IMR-90 (cell line): ENCODE data around the gene RPS3. TPM values are rescaled to one million over a fixed set of nuclear protein-coding genes. Genes with fewer than 3 reads are reported as not detected.

Source experiments
- ATAC-seq: fragments of 200-7000 bp; cut with Tn5 transposase; 2 replicates; pipeline ENCODE4 v1.9.1; 2020; ENCODE audit warnings: low read depth, mild to moderate bottlenecking, moderate library complexity
- BruUV-seq: library from RNA; stranded (reverse); fragments of 400-500 nt; replicated peaks from 2 replicates; lab custom pipeline; 2021; lab: Mats Ljungman, UMichigan
- CTCF ChIA-PET: fragments of 300-600 bp; formaldehyde crosslinking; extraction: SDS; loops from one replicate; lab custom pipeline; 2021; ENCODE audit warnings: antibody characterized with exemption; lab: Yijun Ruan, JAX
- POLR2A ChIA-PET: fragments of 300-600 bp; sonication (Branson Sonifier 250); formaldehyde crosslinking; loops from one replicate; lab custom pipeline; 2022; ENCODE audit warnings: antibody characterized with exemption; ENCODE audit not compliant: unreplicated experiment; lab: Charles Lee
- DNase-seq: peaks from one replicate; pipeline ENCODE4 v3.0.0; 2013
- H2AFZ ChIP-seq: replicated peaks from 2 replicates; pipeline ENCODE3; 2013; ENCODE audit warnings: low read length, mild to moderate bottlenecking; ENCODE audit not compliant: poor library complexity
- H2AK5ac ChIP-seq: 2 replicates; pipeline ENCODE4 v1.6.1; 2013; ENCODE audit warnings: low read depth, low read length, inconsistent platforms
- H2AK9ac ChIP-seq: replicated peaks from 2 replicates; pipeline ENCODE3; 2013; ENCODE audit warnings: mild to moderate bottlenecking, low read depth, low read length, moderate library complexity; ENCODE audit not compliant: poor library complexity
- H2BK120ac ChIP-seq: 2 replicates; pipeline ENCODE4 v1.6.1; 2013; ENCODE audit warnings: low read depth, low read length, inconsistent platforms
- H2BK15ac ChIP-seq: 3 replicates; pipeline ENCODE4 v1.6.1; 2013; ENCODE audit warnings: low read depth, low read length, inconsistent platforms
- H2BK20ac ChIP-seq: 2 replicates; pipeline ENCODE4 v1.6.1; 2013; ENCODE audit warnings: low read depth, mild to moderate bottlenecking, inconsistent platforms, low read length, moderate library complexity
- H2BK5ac ChIP-seq: 2 replicates; pipeline ENCODE4 v1.6.1; 2013; ENCODE audit warnings: mild to moderate bottlenecking, low read depth, low read length, inconsistent platforms; ENCODE audit not compliant: poor library complexity, severe bottlenecking
- H3K14ac ChIP-seq: replicated peaks from 2 replicates; pipeline ENCODE4 v1.6.1; 2013; ENCODE audit warnings: low read depth, low read length, inconsistent platforms
- H3K18ac ChIP-seq: 2 replicates; pipeline ENCODE4 v1.6.1; 2013; ENCODE audit warnings: low read depth, low read length, control low read depth
- H3K23ac ChIP-seq: 2 replicates; pipeline ENCODE4 v1.6.1; 2013; ENCODE audit warnings: low read depth, low read length, inconsistent platforms
- H3K27ac ChIP-seq: 2 replicates; pipeline ENCODE4 v1.5.1; 2013; ENCODE audit warnings: mild to moderate bottlenecking, control low read depth, low read length; ENCODE audit not compliant: insufficient read depth
- H3K27me3 ChIP-seq: 2 replicates; pipeline ENCODE4 v1.6.1; 2013; ENCODE audit warnings: low read length; ENCODE audit not compliant: control insufficient read depth, insufficient read depth
- H3K36me3 ChIP-seq: 2 replicates; pipeline ENCODE4 v1.6.1; 2013; ENCODE audit warnings: low read length, mixed read lengths; ENCODE audit not compliant: control insufficient read depth, insufficient read depth
- H3K4ac ChIP-seq: 2 replicates; pipeline ENCODE4 v1.6.1; 2013; ENCODE audit warnings: low read depth, low read length, inconsistent platforms
- H3K4me1 ChIP-seq: 2 replicates; pipeline ENCODE4 v1.6.1; 2013; ENCODE audit warnings: low read length, mixed read lengths; ENCODE audit not compliant: control insufficient read depth, insufficient read depth
- H3K4me2 ChIP-seq: 2 replicates; pipeline ENCODE4 v1.6.1; 2013; ENCODE audit warnings: low read depth, mild to moderate bottlenecking, control low read depth, low read length, moderate library complexity
- H3K4me3 ChIP-seq: 2 replicates; pipeline ENCODE4 v1.5.1; 2013; ENCODE audit warnings: low read depth, mild to moderate bottlenecking, control low read depth, low read length, moderate library complexity; ENCODE audit not compliant: insufficient read depth
- H3K56ac ChIP-seq: 2 replicates; pipeline ENCODE4 v1.6.1; 2013; ENCODE audit warnings: low read length, inconsistent platforms; ENCODE audit not compliant: insufficient read depth; ENCODE audit errors: extremely low read depth
- H3K79me1 ChIP-seq, 2 experiments: 2 replicates each; pipeline ENCODE4 v1.6.1; 2013; ENCODE audit warnings: low read length in 2 of 2, inconsistent platforms in 1 of 2, low read depth in 1 of 2
- H3K9ac ChIP-seq: 2 replicates; pipeline ENCODE4 v1.6.1; 2013; ENCODE audit warnings: low read depth, low read length, control low read depth
- H3K9me1 ChIP-seq: 2 replicates; pipeline ENCODE4 v1.6.1; 2013; ENCODE audit warnings: low read length, inconsistent platforms; ENCODE audit not compliant: insufficient read depth
- H3K9me3 ChIP-seq: 2 replicates; pipeline ENCODE4 v1.6.1; 2013; ENCODE audit warnings: low read length; ENCODE audit not compliant: control insufficient read depth, insufficient read depth
- H4K20me1 ChIP-seq: 2 replicates; pipeline ENCODE4 v1.6.1; 2013; ENCODE audit warnings: low read length, inconsistent platforms; ENCODE audit not compliant: insufficient read depth
- H4K5ac ChIP-seq: 2 replicates; pipeline ENCODE4 v1.6.1; 2013; ENCODE audit warnings: mild to moderate bottlenecking, low read depth, low read length, control low read depth
- H4K8ac ChIP-seq, 2 experiments: 2 replicates each; pipeline ENCODE4 v1.6.1; 2013; ENCODE audit warnings: low read depth in 2 of 2, low read length in 2 of 2, control low read depth in 1 of 2, inconsistent platforms in 1 of 2
- H4K91ac ChIP-seq: 2 replicates; pipeline ENCODE4 v1.6.1; 2013; ENCODE audit warnings: low read depth, low read length, inconsistent platforms; ENCODE audit not compliant: insufficient read depth
- BHLHE40 ChIP-seq: fragments of 150-350 bp; IDR thresholded peaks from 2 replicates; pipeline ENCODE4 v1.6.1; 2016; ENCODE audit warnings: mild to moderate bottlenecking, low read depth, low read length
- CEBPB ChIP-seq: IDR thresholded peaks from 2 replicates; pipeline ENCODE4 v1.6.1; 2012; ENCODE audit warnings: low read depth, low read length, improper control_type of control experiment
- CHD1 ChIP-seq: IDR thresholded peaks from 2 replicates; pipeline ENCODE4 v1.6.1; 2012; ENCODE audit warnings: low read depth, low read length, improper control_type of control experiment
- CTCF ChIP-seq: conservative IDR thresholded peaks from 2 replicates; pipeline ENCODE4 v1.5.1; 2012; ENCODE audit warnings: mild to moderate bottlenecking, low read depth, low read length, improper control_type of control experiment
- ELK1 ChIP-seq: fragments of 150-350 bp; IDR thresholded peaks from 2 replicates; pipeline ENCODE4 v1.6.1; 2016; ENCODE audit warnings: low read depth, mild to moderate bottlenecking, low read length, moderate library complexity, borderline replicate concordance
- FOS ChIP-seq: fragments of 150-350 bp; IDR thresholded peaks from 2 replicates; pipeline ENCODE4 v1.6.1; 2016; ENCODE audit warnings: low read depth, low read length
- MAFK ChIP-seq: IDR thresholded peaks from 2 replicates; pipeline ENCODE4 v1.6.1; 2012; ENCODE audit warnings: low read depth, low read length, improper control_type of control experiment
- MAZ ChIP-seq: IDR thresholded peaks from 2 replicates; pipeline ENCODE4 v1.6.1; 2012; ENCODE audit warnings: low read depth, mild to moderate bottlenecking, low read length, improper control_type of control experiment, moderate library complexity, borderline replicate concordance
- MXI1 ChIP-seq: IDR thresholded peaks from 2 replicates; pipeline ENCODE4 v1.6.1; 2012; ENCODE audit warnings: low read depth, mild to moderate bottlenecking, low read length, moderate library complexity, borderline replicate concordance
- POLR2A ChIP-seq: IDR thresholded peaks from 2 replicates; pipeline ENCODE4 v1.6.1; 2012; ENCODE audit warnings: mild to moderate bottlenecking, low read depth, low read length
- RCOR1 ChIP-seq: IDR thresholded peaks from 2 replicates; pipeline ENCODE4 v1.6.1; 2012; ENCODE audit warnings: mild to moderate bottlenecking, low read length, improper control_type of control experiment; ENCODE audit not compliant: insufficient replicate concordance
- RFX5 ChIP-seq: IDR thresholded peaks from 2 replicates; pipeline ENCODE4 v1.8.0; 2012; ENCODE audit warnings: low read depth, mild to moderate bottlenecking, low read length, moderate library complexity
- USF2 ChIP-seq: fragments of 150-350 bp; IDR thresholded peaks from 2 replicates; pipeline ENCODE4 v1.6.1; 2017; ENCODE audit warnings: mild to moderate bottlenecking, antibody characterized with exemption, low read length, low read depth
- WGBS, 2 experiments: methylation state at CpG; one replicate each; pipeline versions ENCODE4 v1.1.5 to v1.1.7; 2013; ENCODE audit warnings: missing lambda C conversion rate in 2 of 2; ENCODE audit not compliant: insufficient read length in 1 of 2; ENCODE audit errors: extremely low coverage in 2 of 2; 5-methylcytosine and 5-hydroxymethylcytosine counted together
- dilution Hi-C: fragments of 300-500 bp; cut with HindIII; formaldehyde crosslinking; loops from one replicate; pipeline ENCODE4 v1.14.3; 2018; ENCODE audit warnings: low sequenced_read_pairs; ENCODE audit not compliant: unreplicated experiment
- in situ Hi-C: fragments of 300-500 bp; cut with MboI; formaldehyde crosslinking; loops from 3 replicates; pipeline ENCODE4 v1.14.3; 2019; ENCODE audit warnings: low sequenced_read_pairs, inconsistent platforms, mixed read lengths
- intact Hi-C: fragments of 100-400 bp; cut with micrococcal nuclease; formaldehyde crosslinking; loops from 2 replicates; pipeline ENCODE4 v1.10.0; 2022
- polyA plus RNA-seq, 3 experiments: library from polyadenylated mRNA; depleted of rRNA; stranded (reverse); fragments of >200 nt; gene quantifications; 2 replicates each; pipeline ENCODE4 v1.2.3, GENCODE V29; 2012; ENCODE audit warnings: low replicate concordance in 1 of 3
- total RNA-seq: library from RNA; depleted of rRNA; stranded (reverse); fragments of >200 nt; gene quantifications from 2 replicates; pipeline ENCODE4 v1.2.3, GENCODE V29; 2012

RPS3 gene
- total and polyA plus RNA-seq, 2 of the 4 experiments (the other 2 are of a cell fraction), result 2,360 to 2,477 TPM

GRCh38 chr11:75450236-75450635 is 50.9 kb downstream of the RPS3 start:
- H3K4ac ChIP-seq, result no peak overlapping the region
- H2BK15ac ChIP-seq, result no peak overlapping the region
- H3K4me1 ChIP-seq, result peaks cover 7% of the 10 kb centered on the region
- 89% methylated on average over 3 of the region's 7 CpGs; no CpG with 5 or more reads in 1 of the 2 experiments for WGBS, 2 experiments
- no peak overlapping the region for H3K4me3 ChIP-seq
- in situ Hi-C loops (no loop called here), intact Hi-C loops (loop anchor here (5.0 kb wide), 1 partner anchor 47 kb away; no protein-coding TSS in a partner anchor), dilution Hi-C loops (no loop called here)
- H3K27ac ChIP-seq, result no peak overlapping the region
- H3K79me1 ChIP-seq, result no peaks in the 10 kb centered on the region
- H4K5ac ChIP-seq, result no peak overlapping the region
- no peak overlapping the region for H3K9ac ChIP-seq
- H4K8ac ChIP-seq, result no peak overlapping the region
- no peak overlapping the region for H2BK20ac ChIP-seq
- BruUV-seq, result no TSS peak
- DNase-seq (no peak), ATAC-seq (no peak)
- no peak overlapping the region for H3K23ac ChIP-seq
- H3K18ac ChIP-seq, result no peak overlapping the region
- no peak overlapping the region for H2AFZ ChIP-seq
- no peak overlapping the region for H3K14ac ChIP-seq
- CTCF ChIA-PET, result no interaction called here
- no peaks in the 10 kb centered on the region for H3K36me3 ChIP-seq
- no peaks in the 10 kb centered on the region for H3K9me3 ChIP-seq
- no peak overlapping the region for H2BK120ac ChIP-seq
- no peaks in the 10 kb centered on the region for H4K20me1 ChIP-seq
- H3K56ac ChIP-seq, result no peak overlapping the region
- POLR2A ChIA-PET, result no interaction called here
- no peaks in the 10 kb centered on the region for H3K9me1 ChIP-seq
- no peaks in the 10 kb centered on the region for H3K27me3 ChIP-seq
- no peak overlapping the region for H2AK9ac ChIP-seq
- no peak overlapping the region for H2BK5ac ChIP-seq
- no peak overlapping the region for H3K4me2 ChIP-seq
- H2AK5ac ChIP-seq, result no peak overlapping the region
- no peak overlapping the region for H4K91ac ChIP-seq
- no peak for TF ChIP-seq RFX5
- no peak for TF ChIP-seq CHD1
- no peak for TF ChIP-seq USF2
- TF ChIP-seq POLR2A, result no peak
- no peak for TF ChIP-seq MXI1
- no peak for TF ChIP-seq MAFK
- no peak for TF ChIP-seq CEBPB
- TF ChIP-seq FOS, result no peak
- no peak for TF ChIP-seq ELK1
- no peak for TF ChIP-seq MAZ
- no peak for TF ChIP-seq BHLHE40
- TF ChIP-seq CTCF, result no peak
- TF ChIP-seq RCOR1, result no peak
